ENCODE results near the gene CHGA.

DNA sequence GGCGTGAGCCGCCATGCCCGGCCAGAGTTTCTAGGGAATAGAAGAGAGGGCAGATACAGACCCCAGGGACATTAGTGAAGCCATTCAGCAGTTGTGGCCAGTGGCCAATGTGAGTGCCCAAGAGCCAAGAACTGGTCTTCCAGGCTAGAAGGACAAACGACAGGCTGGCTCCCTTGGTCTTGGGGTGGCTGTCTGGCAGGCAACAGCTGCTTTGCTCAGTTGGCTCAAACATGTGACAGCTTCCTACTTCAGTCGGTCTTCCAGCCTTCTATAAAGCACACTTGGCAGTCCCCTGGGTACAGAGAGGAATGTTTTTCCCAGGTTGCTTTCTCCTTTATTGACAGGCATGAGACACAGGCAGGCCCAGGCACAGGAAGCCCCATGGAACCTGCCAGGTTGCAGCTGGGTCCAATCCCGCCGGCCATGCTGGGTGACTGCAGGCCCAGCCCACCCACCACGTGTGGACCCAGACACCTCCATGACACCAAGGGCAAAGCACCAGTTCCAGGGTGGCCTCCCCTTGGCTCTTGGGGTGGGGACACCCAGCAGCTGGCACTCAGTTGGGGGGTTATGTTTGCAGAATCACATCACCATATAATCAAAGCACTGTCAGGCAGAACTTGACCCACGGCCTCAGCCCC is 15.4 kb downstream of the CHGA start:
- no peak for TF ChIP-seq CTCF (IDR thresholded peaks at IDR 0.05)
- no peak for TF ChIP-seq POLR2A (IDR thresholded peaks at IDR 0.05)
